ENCODE results near the gene WRAP73. TPM values are rescaled to one million over a fixed set of nuclear protein-coding genes. Genes with fewer than 3 reads are reported as not detected.

WRAP73 gene
- total and polyA plus RNA-seq, 9 of the 15 experiments (the other 6 are each of a cell fraction or from before 2014, with no cell fraction given): 4.3 to 51.8 (median 30.1) TPM

DNA sequence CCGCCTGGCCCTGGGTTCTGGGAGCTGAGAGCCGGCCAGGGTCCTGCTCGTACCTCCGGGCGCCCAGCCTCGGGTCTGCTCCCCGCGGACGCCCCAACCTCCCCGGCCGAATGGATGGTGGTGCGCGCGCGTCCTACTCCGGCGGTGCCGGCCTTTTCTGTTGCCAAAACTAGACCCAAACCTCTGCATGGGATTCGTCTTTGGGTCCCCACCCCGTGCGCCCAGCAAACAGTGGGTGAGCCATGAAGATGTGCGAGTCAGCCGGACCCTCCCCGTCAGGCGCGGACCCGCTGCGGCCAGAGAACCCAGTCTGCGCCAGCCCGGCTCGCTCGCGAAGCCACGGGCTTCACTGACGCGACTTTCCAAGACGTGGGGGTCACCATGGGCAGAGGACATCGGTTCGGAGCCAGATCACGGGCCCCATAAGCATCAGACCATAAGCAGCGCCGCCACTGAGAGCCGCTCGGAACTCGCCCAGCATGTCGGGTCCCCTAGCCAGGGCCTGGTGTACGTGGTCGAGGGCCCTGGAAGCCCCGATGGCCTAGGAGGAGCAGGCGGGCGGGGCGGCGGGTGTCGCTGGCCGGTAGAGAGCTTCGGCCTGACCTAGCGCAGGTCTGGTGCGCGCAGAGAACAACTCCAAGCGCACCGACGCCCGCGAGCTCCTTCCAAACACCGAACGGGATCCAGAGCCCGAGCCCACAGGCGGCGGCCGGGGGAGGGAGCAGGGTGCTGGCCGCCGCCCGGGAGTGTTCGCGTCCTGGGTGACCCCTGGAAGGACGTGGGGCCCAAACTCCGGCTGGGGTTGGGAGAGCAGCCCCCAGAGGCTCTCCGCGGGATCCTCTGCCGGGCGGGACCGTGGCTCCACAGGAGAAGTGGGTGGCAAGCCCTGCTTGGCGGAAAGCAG is 1.4 kb upstream of the WRAP73 start:
- H3K9me1 ChIP-seq (ENCODE audit: control insufficient read depth, insufficient read depth, low read length): no peaks in the 10 kb centered on the region
- no peaks in the 10 kb centered on the region for H3K9me3 ChIP-seq (replicated peaks; ENCODE audit: control insufficient read depth, insufficient read depth, low read depth, low read length)
- FAIRE-seq (no peak), ATAC-seq (no peak), DNase-seq (ENCODE audit: extremely low read depth in 1 of 4, low spot score in 3 of 4) (peak in 3 of 4 experiments; percentile 23 to 59 (median 54))
- intact Hi-C loops (cut with micrococcal nuclease): no loop called here
- no peak overlapping the region for H2AFZ ChIP-seq (ENCODE audit: low read depth, low read length)
- peak overlapping the region; percentile 71; the same call in 1 of the 2 replicates for H3K4me2 ChIP-seq (ENCODE audit: insufficient read depth, low read length)
- peaks cover 11 to 38% of the 10 kb centered on the region in 2 experiments for H3K4me1 ChIP-seq (replicated peaks in 1 of 2; ENCODE audit: control insufficient read depth in 2 of 2, insufficient read depth in 2 of 2, low read length in 2 of 2)
- H3K27me3 ChIP-seq (ENCODE audit: control insufficient read depth in 2 of 2, insufficient read depth in 2 of 2, low read length in 2 of 2): peaks cover 31 to 37% of the 10 kb centered on the region in 2 experiments
- POLR2A ChIA-PET: interaction anchor here (0.7 kb wide), 1 partner anchor 9 kb away, joined by 3 read pairs; no protein-coding TSS in a partner anchor
- CTCF ChIA-PET (ENCODE audit: low intra/inter-chr PET ratio): no interaction called here
- peaks cover 11% of the 10 kb centered on the region for H3K79me2 ChIP-seq (ENCODE audit: control insufficient read depth, insufficient read depth, low read length)
- BruUV-seq (replicated peaks): no TSS peak
- H3K4me3 ChIP-seq: no peak overlapping the region
- peaks cover 3% of the 10 kb centered on the region; the same call in 1 of the 2 replicates for H4K20me1 ChIP-seq (replicated peaks; ENCODE audit: control insufficient read depth, insufficient read depth, low read length)
- H3K9ac ChIP-seq (ENCODE audit: insufficient read depth in 1 of 2, low read depth in 2 of 2, low read length in 2 of 2): peak overlapping the region in 1 of 2 experiments; percentile 85; a peak in 2 of 4 replicates
- 88% methylated on average over 49 of the region's 83 CpGs for WGBS (ENCODE audit: insufficient coverage, low coverage, missing lambda C conversion rate)
- in situ Hi-C loops (cut with MboI): no loop called here
- H3K27ac ChIP-seq (ENCODE audit: extremely low read depth, low read depth, low read length): no peak overlapping the region
- peaks cover 18% of the 10 kb centered on the region; the same call in 2 of the 3 replicates for H3K36me3 ChIP-seq (ENCODE audit: control insufficient read depth, insufficient read depth, low read length)
- TF ChIP-seq FIP1L1 (IDR thresholded peaks at IDR 0.05; ENCODE audit: low read depth, low read length, poor library complexity, severe bottlenecking): peak; percentile 57
- TF ChIP-seq, protein P1, sequence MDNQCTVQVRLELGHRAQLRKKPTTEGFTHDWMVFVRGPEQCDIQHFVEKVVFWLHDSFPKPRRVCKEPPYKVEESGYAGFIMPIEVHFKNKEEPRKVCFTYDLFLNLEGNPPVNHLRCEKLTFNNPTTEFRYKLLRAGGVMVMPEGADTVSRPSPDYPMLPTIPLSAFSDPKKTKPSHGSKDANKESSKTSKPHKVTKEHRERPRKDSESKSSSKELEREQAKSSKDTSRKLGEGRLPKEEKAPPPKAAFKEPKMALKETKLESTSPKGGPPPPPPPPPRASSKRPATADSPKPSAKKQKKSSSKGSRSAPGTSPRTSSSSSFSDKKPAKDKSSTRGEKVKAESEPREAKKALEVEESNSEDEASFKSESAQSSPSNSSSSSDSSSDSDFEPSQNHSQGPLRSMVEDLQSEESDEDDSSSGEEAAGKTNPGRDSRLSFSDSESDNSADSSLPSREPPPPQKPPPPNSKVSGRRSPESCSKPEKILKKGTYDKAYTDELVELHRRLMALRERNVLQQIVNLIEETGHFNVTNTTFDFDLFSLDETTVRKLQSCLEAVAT (IDR thresholded peaks at IDR 0.05): 0 out of 4 replicates have a peak, but pooled peaks of 1 of the 2 experiments have one; percentile 46
- 0 out of 2 replicates have a peak, but pooled peaks have one; percentile 7 for TF ChIP-seq HNRNPL (IDR thresholded peaks at IDR 0.05; ENCODE audit: low read depth, low read length)
- TF ChIP-seq, protein P2, sequence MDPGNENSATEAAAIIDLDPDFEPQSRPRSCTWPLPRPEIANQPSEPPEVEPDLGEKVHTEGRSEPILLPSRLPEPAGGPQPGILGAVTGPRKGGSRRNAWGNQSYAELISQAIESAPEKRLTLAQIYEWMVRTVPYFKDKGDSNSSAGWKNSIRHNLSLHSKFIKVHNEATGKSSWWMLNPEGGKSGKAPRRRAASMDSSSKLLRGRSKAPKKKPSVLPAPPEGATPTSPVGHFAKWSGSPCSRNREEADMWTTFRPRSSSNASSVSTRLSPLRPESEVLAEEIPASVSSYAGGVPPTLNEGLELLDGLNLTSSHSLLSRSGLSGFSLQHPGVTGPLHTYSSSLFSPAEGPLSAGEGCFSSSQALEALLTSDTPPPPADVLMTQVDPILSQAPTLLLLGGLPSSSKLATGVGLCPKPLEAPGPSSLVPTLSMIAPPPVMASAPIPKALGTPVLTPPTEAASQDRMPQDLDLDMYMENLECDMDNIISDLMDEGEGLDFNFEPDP (CRISPR knock-in tag; IDR thresholded peaks at IDR 0.05): no peak
- no peak for TF ChIP-seq ZNF12 (CRISPR knock-in tag; IDR thresholded peaks at IDR 0.05)
- TF ChIP-seq, protein P3, sequence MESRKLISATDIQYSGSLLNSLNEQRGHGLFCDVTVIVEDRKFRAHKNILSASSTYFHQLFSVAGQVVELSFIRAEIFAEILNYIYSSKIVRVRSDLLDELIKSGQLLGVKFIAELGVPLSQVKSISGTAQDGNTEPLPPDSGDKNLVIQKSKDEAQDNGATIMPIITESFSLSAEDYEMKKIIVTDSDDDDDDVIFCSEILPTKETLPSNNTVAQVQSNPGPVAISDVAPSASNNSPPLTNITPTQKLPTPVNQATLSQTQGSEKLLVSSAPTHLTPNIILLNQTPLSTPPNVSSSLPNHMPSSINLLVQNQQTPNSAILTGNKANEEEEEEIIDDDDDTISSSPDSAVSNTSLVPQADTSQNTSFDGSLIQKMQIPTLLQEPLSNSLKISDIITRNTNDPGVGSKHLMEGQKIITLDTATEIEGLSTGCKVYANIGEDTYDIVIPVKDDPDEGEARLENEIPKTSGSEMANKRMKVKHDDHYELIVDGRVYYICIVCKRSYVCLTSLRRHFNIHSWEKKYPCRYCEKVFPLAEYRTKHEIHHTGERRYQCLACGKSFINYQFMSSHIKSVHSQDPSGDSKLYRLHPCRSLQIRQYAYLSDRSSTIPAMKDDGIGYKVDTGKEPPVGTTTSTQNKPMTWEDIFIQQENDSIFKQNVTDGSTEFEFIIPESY (CRISPR knock-in tag; IDR thresholded peaks at IDR 0.05): peak; percentile 98
- no peak for TF ChIP-seq ZBTB8A (IDR thresholded peaks at IDR 0.05; ENCODE audit: partially characterized antibody)
- no peak for TF ChIP-seq TCF3 (CRISPR knock-in tag; IDR thresholded peaks at IDR 0.05)
- TF ChIP-seq FOXK2 (conservative IDR thresholded peaks at IDR 0.05 in 1 of 2, IDR thresholded peaks at IDR 0.05 in 1 of 2; ENCODE audit: low read depth in 2 of 2): no peak
- TF ChIP-seq, protein P4, sequence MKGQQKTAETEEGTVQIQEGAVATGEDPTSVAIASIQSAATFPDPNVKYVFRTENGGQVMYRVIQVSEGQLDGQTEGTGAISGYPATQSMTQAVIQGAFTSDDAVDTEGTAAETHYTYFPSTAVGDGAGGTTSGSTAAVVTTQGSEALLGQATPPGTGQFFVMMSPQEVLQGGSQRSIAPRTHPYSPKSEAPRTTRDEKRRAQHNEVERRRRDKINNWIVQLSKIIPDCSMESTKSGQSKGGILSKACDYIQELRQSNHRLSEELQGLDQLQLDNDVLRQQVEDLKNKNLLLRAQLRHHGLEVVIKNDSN (CRISPR knock-in tag; IDR thresholded peaks at IDR 0.05): no peak
- TF ChIP-seq PCBP1 (IDR thresholded peaks at IDR 0.05; ENCODE audit: low read depth, low read length, poor library complexity, severe bottlenecking): peak; percentile 57
- TF ChIP-seq, protein P5, sequence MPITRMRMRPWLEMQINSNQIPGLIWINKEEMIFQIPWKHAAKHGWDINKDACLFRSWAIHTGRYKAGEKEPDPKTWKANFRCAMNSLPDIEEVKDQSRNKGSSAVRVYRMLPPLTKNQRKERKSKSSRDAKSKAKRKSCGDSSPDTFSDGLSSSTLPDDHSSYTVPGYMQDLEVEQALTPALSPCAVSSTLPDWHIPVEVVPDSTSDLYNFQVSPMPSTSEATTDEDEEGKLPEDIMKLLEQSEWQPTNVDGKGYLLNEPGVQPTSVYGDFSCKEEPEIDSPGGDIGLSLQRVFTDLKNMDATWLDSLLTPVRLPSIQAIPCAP (CRISPR knock-in tag; IDR thresholded peaks at IDR 0.05; ENCODE audit: borderline replicate concordance): no peak
- TF ChIP-seq CHD2 (IDR thresholded peaks at IDR 0.05; ENCODE audit: low read depth, low read length): no peak
